ENCODE data around the gene RERE. TPM values are rescaled to one million over a fixed set of nuclear protein-coding genes. Genes with fewer than 3 reads are reported as not detected.

Gene RERE
- total and polyA plus RNA-seq, 2 donors (not counting 3 experiments of a cell fraction or from before 2014, with no cell fraction given), result 14.1 to 113 TPM

DNA sequence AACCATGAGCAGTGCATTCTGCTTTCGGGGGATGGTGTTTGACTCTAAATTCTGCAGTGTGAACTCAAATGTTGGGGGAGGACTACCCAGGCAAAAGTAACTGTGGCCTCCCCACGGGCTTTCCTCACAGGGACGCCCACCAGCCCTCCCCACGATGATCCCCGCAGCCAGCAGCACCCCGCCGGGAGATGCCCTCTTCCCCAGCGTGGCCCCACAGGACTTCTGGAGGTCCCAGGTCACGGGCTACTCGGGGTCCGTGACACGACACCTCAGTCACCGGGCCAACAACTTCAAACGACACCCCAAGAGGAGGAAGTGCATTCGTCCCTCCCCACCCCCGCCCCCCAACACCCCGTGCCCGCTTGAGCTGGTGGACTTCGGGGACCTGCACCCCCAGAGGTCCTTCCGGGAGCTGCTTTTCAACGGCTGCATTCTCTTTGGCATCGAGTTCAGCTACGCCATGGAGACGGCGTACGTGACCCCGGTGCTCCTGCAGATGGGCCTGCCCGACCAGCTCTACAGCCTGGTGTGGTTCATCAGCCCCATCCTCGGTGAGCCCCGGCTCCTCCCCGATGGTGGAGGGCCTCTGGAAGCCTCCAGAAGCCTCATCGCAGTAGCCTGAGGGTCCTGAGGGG, 493.1 kb downstream of the RERE start:
- TF ChIP-seq EZH2 (IDR thresholded peaks at IDR 0.05; ENCODE audit: borderline replicate concordance, low read depth, low read length, severe bottlenecking), result no peak
- TF ChIP-seq MYC (IDR thresholded peaks at IDR 0.05; ENCODE audit: low read depth, low read length), result no peak
- TF ChIP-seq FOS (IDR thresholded peaks at IDR 0.05; ENCODE audit: borderline replicate concordance, insufficient read depth, low read length), result no peak
- TF ChIP-seq, protein P1, sequence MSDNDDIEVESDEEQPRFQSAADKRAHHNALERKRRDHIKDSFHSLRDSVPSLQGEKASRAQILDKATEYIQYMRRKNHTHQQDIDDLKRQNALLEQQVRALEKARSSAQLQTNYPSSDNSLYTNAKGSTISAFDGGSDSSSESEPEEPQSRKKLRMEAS (IDR thresholded peaks at IDR 0.05; ENCODE audit: insufficient read depth, insufficient read length), result no peak
- TF ChIP-seq, protein P2, sequence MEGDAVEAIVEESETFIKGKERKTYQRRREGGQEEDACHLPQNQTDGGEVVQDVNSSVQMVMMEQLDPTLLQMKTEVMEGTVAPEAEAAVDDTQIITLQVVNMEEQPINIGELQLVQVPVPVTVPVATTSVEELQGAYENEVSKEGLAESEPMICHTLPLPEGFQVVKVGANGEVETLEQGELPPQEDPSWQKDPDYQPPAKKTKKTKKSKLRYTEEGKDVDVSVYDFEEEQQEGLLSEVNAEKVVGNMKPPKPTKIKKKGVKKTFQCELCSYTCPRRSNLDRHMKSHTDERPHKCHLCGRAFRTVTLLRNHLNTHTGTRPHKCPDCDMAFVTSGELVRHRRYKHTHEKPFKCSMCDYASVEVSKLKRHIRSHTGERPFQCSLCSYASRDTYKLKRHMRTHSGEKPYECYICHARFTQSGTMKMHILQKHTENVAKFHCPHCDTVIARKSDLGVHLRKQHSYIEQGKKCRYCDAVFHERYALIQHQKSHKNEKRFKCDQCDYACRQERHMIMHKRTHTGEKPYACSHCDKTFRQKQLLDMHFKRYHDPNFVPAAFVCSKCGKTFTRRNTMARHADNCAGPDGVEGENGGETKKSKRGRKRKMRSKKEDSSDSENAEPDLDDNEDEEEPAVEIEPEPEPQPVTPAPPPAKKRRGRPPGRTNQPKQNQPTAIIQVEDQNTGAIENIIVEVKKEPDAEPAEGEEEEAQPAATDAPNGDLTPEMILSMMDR (IDR thresholded peaks at IDR 0.05; ENCODE audit: extremely low read depth in 1 of 2, insufficient read depth in 1 of 2, low read depth in 1 of 2, low read length in 2 of 2), result no peak
- no peak for TF ChIP-seq POLR2A (IDR thresholded peaks at IDR 0.05; ENCODE audit: low read depth, low read length)
- TF ChIP-seq POLR2AphosphoS5 (IDR thresholded peaks at IDR 0.05; ENCODE audit: insufficient read depth, low read depth, low read length), result no peak
- no peak for TF ChIP-seq JUN (IDR thresholded peaks at IDR 0.05; ENCODE audit: borderline replicate concordance, insufficient read depth, insufficient read length, low read depth)
- TF ChIP-seq GATA2 (IDR thresholded peaks at IDR 0.05; ENCODE audit: insufficient read depth, insufficient read length, low read depth, low read length), result no peak
- H3K4me2 ChIP-seq (ENCODE audit: insufficient read depth, low read length), result no peak overlapping the region
- FAIRE-seq, result no peak
- no peaks in the 10 kb centered on the region for H3K4me1 ChIP-seq (ENCODE audit: control insufficient read depth, extremely low read depth, insufficient read depth, low read length)
- intact Hi-C loops (cut with micrococcal nuclease), result no loop called here
- H3K36me3 ChIP-seq (ENCODE audit: control insufficient read depth in 2 of 2, extremely low read depth in 1 of 2, insufficient read depth in 2 of 2, low read length in 2 of 2), result no peaks in the 10 kb centered on the region
- no peak overlapping the region for H3K4me3 ChIP-seq (replicated peaks in 1 of 3; ENCODE audit: insufficient read depth in 1 of 3, low read depth in 1 of 3, low read length in 3 of 3)
- no TSS peak for BruUV-seq (replicated peaks)
- H3K79me2 ChIP-seq (ENCODE audit: control insufficient read depth, insufficient read depth, low read length), result no peaks in the 10 kb centered on the region
- no peak for DNase-seq (ENCODE audit: low read depth, low spot score)
- ChIA-PET POLR2A (interaction anchor here (0.6 kb wide), 1 partner anchor 17 kb away, joined by 4 read pairs; no protein-coding TSS in a partner anchor), CTCF (interaction anchor here (0.5 to 2.1 kb wide), 7 partner anchors 8 to 309 kb away, joined by 3 to 12 read pairs (median 4); no protein-coding TSS in a partner anchor)
- H4K20me1 ChIP-seq (replicated peaks; ENCODE audit: control insufficient read depth, extremely low read depth, insufficient read depth, low read length), result no peaks in the 10 kb centered on the region
- no peaks in the 10 kb centered on the region for H3K9me3 ChIP-seq (replicated peaks; ENCODE audit: control insufficient read depth, insufficient read depth, low read length)
- H2AFZ ChIP-seq (ENCODE audit: low read depth, low read length), result no peak overlapping the region
- dilution Hi-C loops (cut with MboI; ENCODE audit: extremely low pct_ligation_motif_present, low sequenced_read_pairs), result no loop called here
- H3K9ac ChIP-seq (replicated peaks; ENCODE audit: extremely low read depth, insufficient read depth, low read length), result no peak overlapping the region
- H3K9me1 ChIP-seq (replicated peaks; ENCODE audit: control insufficient read depth, extremely low read depth, insufficient read depth, low read length), result no peaks in the 10 kb centered on the region
- H3K27ac ChIP-seq (ENCODE audit: insufficient read depth, low read depth, low read length), result no peak overlapping the region
- no peaks in the 10 kb centered on the region for H3K27me3 ChIP-seq (ENCODE audit: control insufficient read depth in 2 of 2, insufficient read depth in 2 of 2, low read length in 2 of 2)
